PC-3 (cell line): ENCODE measurements around the gene PRKG2. TPM values are rescaled to one million over a fixed set of nuclear protein-coding genes. Genes with fewer than 3 reads are reported as not detected.

Experiments used
- ATAC-seq: fragments of 200-7000 bp; cut with Tn5 transposase; 2 replicates; pipeline ENCODE4 v1.9.1; 2020; ENCODE audit warnings: mild to moderate bottlenecking, moderate library complexity
- BruUV-seq: library from RNA; stranded (reverse); fragments of 400-500 nt; replicated peaks from 2 replicates; lab custom pipeline; 2021; lab: Mats Ljungman, UMichigan
- CTCF ChIA-PET: fragments of 300-600 bp; sonication (Branson Sonifier 250); formaldehyde crosslinking; loops from one replicate; lab custom pipeline; 2022; ENCODE audit warnings: antibody characterized with exemption; lab: Charles Lee
- POLR2A ChIA-PET: fragments of 300-600 bp; sonication (Branson Sonifier 250); formaldehyde crosslinking; loops from one replicate; lab custom pipeline; 2022; ENCODE audit warnings: antibody characterized with exemption; ENCODE audit not compliant: unreplicated experiment; lab: Charles Lee
- DNase-seq: peaks from one replicate; pipeline ENCODE4 v3.0.0-alpha.2; 2015
- H2AFZ ChIP-seq: fragments of 300-600 bp; sonication (generic); 2 replicates; pipeline ENCODE4 v1.6.0; 2016; ENCODE audit warnings: antibody characterized with exemption, low read length
- H3F3A ChIP-seq: fragments of 300-600 bp; sonication (generic); one replicate; pipeline ENCODE4 v1.6.0; 2017; ENCODE audit warnings: antibody characterized with exemption, low read length, control low read depth, mild to moderate bottlenecking; ENCODE audit not compliant: unreplicated experiment
- H3K27ac ChIP-seq: fragments of 300-600 bp; sonication (generic); 2 replicates; pipeline ENCODE4 v1.5.1; 2016; ENCODE audit warnings: mild to moderate bottlenecking, low read length
- H3K27me3 ChIP-seq: fragments of 300-600 bp; sonication (generic); 2 replicates; pipeline ENCODE4 v1.6.1; 2016; ENCODE audit warnings: low read length, mixed read lengths
- H3K36me3 ChIP-seq: fragments of 300-600 bp; sonication (generic); 2 replicates; pipeline ENCODE4 v1.6.1; 2016; ENCODE audit warnings: low read depth, mixed run types, low read length, mixed read lengths
- H3K4me1 ChIP-seq: fragments of 300-600 bp; sonication (generic); 2 replicates; pipeline ENCODE4 v1.5.1; 2016; ENCODE audit warnings: low read length; ENCODE audit not compliant: insufficient read depth
- H3K4me2 ChIP-seq: fragments of 300-600 bp; sonication (generic); 2 replicates; pipeline ENCODE4 v1.6.0; 2016; ENCODE audit warnings: low read length
- H3K4me3 ChIP-seq: fragments of 300-600 bp; sonication (generic); 2 replicates; pipeline ENCODE4 v1.5.1; 2016; ENCODE audit warnings: mild to moderate bottlenecking, low read length, mixed read lengths
- H3K79me2 ChIP-seq: fragments of 300-600 bp; sonication (generic); 2 replicates; pipeline ENCODE4 v1.6.1; 2017; ENCODE audit warnings: low read length, mixed read lengths
- H3K9ac ChIP-seq: fragments of 300-600 bp; sonication (generic); 2 replicates; pipeline ENCODE4 v1.6.0; 2016; ENCODE audit warnings: mild to moderate bottlenecking, low read length
- H3K9me2 ChIP-seq: fragments of 300-600 bp; sonication (generic); replicated peaks from 2 replicates; pipeline ENCODE4 v1.6.1; 2016; ENCODE audit warnings: mixed run types, low read length, mixed read lengths
- H3K9me3 ChIP-seq: fragments of 300-600 bp; sonication (generic); 2 replicates; pipeline ENCODE4 v1.6.1; 2016; ENCODE audit warnings: low read length, mixed read lengths
- H4K20me1 ChIP-seq: fragments of 300-600 bp; sonication (generic); 2 replicates; pipeline ENCODE4 v1.6.1; 2016; ENCODE audit warnings: low read length, mixed read lengths
- CTCF ChIP-seq: fragments of 300-600 bp; sonication (generic); conservative IDR thresholded peaks from 2 replicates; pipeline ENCODE4 v1.5.1; 2017; ENCODE audit warnings: antibody characterized with exemption, low read depth, mild to moderate bottlenecking, low read length
- EZH2 ChIP-seq: fragments of 300-600 bp; sonication (generic); IDR thresholded peaks from one replicate; pipeline ENCODE4 v1.6.1; 2017; ENCODE audit warnings: antibody characterized with exemption, mild to moderate bottlenecking, low read length; ENCODE audit not compliant: unreplicated experiment
- EZH2phosphoT487 ChIP-seq: fragments of 300-600 bp; sonication (generic); IDR thresholded peaks from 2 replicates; pipeline ENCODE4 v1.6.1; 2018; ENCODE audit warnings: mild to moderate bottlenecking, antibody characterized with exemption, low read length, borderline replicate concordance
- intact Hi-C: fragments of 100-400 bp; cut with micrococcal nuclease; formaldehyde crosslinking; loops from 2 replicates; pipeline ENCODE4 v1.9.0; 2023
- total RNA-seq: library from RNA; depleted of rRNA; stranded (reverse); fragments of >200 nt; gene quantifications from 2 replicates; pipeline ENCODE4 v1.2.3, GENCODE V29; 2014

PRKG2 gene
- total RNA-seq, 1 experiment from 2014 or later, result 0.55 TPM

GRCh38 chr4:81065446-81065845 is 149.6 kb downstream of the PRKG2 start:
- H3K79me2 ChIP-seq, result no peaks in the 10 kb centered on the region
- H3K36me3 ChIP-seq, result no peaks in the 10 kb centered on the region
- no peaks in the 10 kb centered on the region for H3F3A ChIP-seq
- TF ChIP-seq EZH2phosphoT487 (no peak), EZH2 (no peak), CTCF (no peak)
- no TSS peak for BruUV-seq
- intact Hi-C loops, result loop anchor here (5.0 kb wide), 1 partner anchor 307 kb away; no protein-coding TSS in a partner anchor
- H3K9me2 ChIP-seq, result no peaks in the 10 kb centered on the region
- no peak overlapping the region for H3K9ac ChIP-seq
- H3K4me3 ChIP-seq, result no peak overlapping the region
- H4K20me1 ChIP-seq, result no peaks in the 10 kb centered on the region
- no peak overlapping the region for H2AFZ ChIP-seq
- no peaks in the 10 kb centered on the region for H3K9me3 ChIP-seq
- ChIA-PET POLR2A (no interaction called here), CTCF (no interaction called here)
- ATAC-seq, result no peak
- no peak overlapping the region for H3K27ac ChIP-seq
- no peaks in the 10 kb centered on the region for H3K27me3 ChIP-seq
- no peaks in the 10 kb centered on the region for H3K4me1 ChIP-seq
- no peak for DNase-seq
- H3K4me2 ChIP-seq, result no peak overlapping the region

DNA sequence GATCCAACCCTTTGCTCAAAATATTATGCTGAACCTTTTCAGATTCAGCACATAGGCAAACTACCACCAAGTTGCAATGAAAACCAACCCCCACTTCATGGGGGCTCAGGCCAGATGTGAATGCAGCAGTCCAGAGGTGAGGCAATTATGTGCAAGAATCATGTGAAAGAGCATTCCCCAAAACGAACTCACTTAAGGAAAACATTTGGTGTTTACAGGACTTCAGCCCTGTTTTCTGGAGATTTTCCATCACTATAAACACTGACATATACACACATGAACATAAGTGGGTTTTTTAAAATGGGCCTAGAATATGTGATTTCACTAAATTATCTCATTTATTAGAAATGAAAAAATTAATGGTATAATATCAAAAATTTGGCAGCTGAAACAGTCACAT is 153.0 kb downstream of the PRKG2 start:
- no peaks in the 10 kb centered on the region for H3K79me2 ChIP-seq
- no peak overlapping the region for H3K27ac ChIP-seq
- DNase-seq (no peak), ATAC-seq (no peak)
- no peaks in the 10 kb centered on the region for H3K9me3 ChIP-seq
- no peak overlapping the region for H3K4me2 ChIP-seq
- H4K20me1 ChIP-seq, result no peaks in the 10 kb centered on the region
- POLR2A ChIA-PET, result no interaction called here
- no peaks in the 10 kb centered on the region for H3K4me1 ChIP-seq
- no peaks in the 10 kb centered on the region for H3K27me3 ChIP-seq
- H3K9ac ChIP-seq, result no peak overlapping the region
- intact Hi-C loops, result no loop called here
- H3K36me3 ChIP-seq, result no peaks in the 10 kb centered on the region
- TF ChIP-seq EZH2phosphoT487 (no peak), EZH2 (no peak), CTCF (no peak)
- BruUV-seq, result no TSS peak
- H3F3A ChIP-seq, result no peaks in the 10 kb centered on the region
- CTCF ChIA-PET, result no interaction called here
- no peak overlapping the region for H3K4me3 ChIP-seq
- H3K9me2 ChIP-seq, result no peaks in the 10 kb centered on the region
- no peak overlapping the region for H2AFZ ChIP-seq

GRCh38 chr4:81061344-81061730 is 153.7 kb downstream of the PRKG2 start:
- H3K36me3 ChIP-seq, result no peaks in the 10 kb centered on the region
- ChIA-PET POLR2A (no interaction called here), CTCF (no interaction called here)
- no peak overlapping the region for H3K27ac ChIP-seq
- no peaks in the 10 kb centered on the region for H3K4me1 ChIP-seq
- no peak overlapping the region for H3K4me3 ChIP-seq
- TF ChIP-seq CTCF (no peak), EZH2phosphoT487 (no peak), EZH2 (no peak)
- BruUV-seq, result no TSS peak
- no peaks in the 10 kb centered on the region for H3K79me2 ChIP-seq
- H3K4me2 ChIP-seq, result no peak overlapping the region
- ATAC-seq, result no peak
- no peak overlapping the region for H3K9ac ChIP-seq
- H3K9me2 ChIP-seq, result no peaks in the 10 kb centered on the region
- H3K27me3 ChIP-seq, result no peaks in the 10 kb centered on the region
- intact Hi-C loops, result no loop called here
- no peaks in the 10 kb centered on the region for H3F3A ChIP-seq
- H2AFZ ChIP-seq, result no peak overlapping the region
- no peaks in the 10 kb centered on the region for H4K20me1 ChIP-seq
- H3K9me3 ChIP-seq, result no peaks in the 10 kb centered on the region
- DNase-seq, result no peak
